ENCODE results near the gene PGA5. TPM values are rescaled to one million over a fixed set of nuclear protein-coding genes. Genes with fewer than 3 reads are reported as not detected.
A peak's percentile ranks its signal among the peaks of the same experiment; 100 is the strongest.

Gene PGA5
- total and polyA plus RNA-seq, 9 of the 15 experiments (the other 6 are each of a cell fraction or from before 2014, with no cell fraction given), result not detected

DNA sequence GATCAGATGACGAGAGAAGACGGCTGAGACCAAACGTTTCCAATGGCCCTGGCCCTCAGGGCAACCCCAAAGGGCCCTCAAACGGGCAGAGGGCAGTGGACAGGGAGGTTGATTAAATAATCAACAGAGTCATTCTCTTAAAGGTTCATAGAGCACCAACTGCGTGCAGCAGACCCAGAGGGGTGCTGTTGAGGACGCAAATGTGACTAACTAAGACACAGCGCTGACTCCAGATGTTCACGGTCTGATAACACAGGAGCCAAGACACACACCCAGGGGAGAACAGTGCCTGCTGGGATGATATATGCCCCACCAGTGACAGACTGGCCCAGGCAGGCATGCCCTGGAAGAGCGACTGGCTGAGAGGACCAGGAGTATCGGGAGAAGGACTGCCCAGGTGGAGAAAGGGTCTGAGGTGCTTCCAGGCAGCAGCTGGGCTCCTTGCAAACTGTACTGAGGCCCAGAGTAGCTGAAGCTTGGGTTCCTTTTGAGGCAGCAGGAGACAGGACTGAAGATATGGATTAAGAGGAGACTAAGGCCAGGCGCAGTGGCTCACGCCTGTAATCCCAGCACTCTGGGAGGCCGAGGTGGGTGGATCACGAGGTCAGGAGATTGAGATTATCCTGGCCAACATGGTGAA is 46.5 kb downstream of the PGA5 start (continued):
- TF ChIP-seq KLF6 (CRISPR knock-in tag; IDR thresholded peaks at IDR 0.05; ENCODE audit: borderline replicate concordance), result no peak
- no peak for TF ChIP-seq STAT5B (CRISPR knock-in tag; IDR thresholded peaks at IDR 0.05)
- TF ChIP-seq, protein P1, sequence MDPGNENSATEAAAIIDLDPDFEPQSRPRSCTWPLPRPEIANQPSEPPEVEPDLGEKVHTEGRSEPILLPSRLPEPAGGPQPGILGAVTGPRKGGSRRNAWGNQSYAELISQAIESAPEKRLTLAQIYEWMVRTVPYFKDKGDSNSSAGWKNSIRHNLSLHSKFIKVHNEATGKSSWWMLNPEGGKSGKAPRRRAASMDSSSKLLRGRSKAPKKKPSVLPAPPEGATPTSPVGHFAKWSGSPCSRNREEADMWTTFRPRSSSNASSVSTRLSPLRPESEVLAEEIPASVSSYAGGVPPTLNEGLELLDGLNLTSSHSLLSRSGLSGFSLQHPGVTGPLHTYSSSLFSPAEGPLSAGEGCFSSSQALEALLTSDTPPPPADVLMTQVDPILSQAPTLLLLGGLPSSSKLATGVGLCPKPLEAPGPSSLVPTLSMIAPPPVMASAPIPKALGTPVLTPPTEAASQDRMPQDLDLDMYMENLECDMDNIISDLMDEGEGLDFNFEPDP (CRISPR knock-in tag; IDR thresholded peaks at IDR 0.05), result no peak
- no peak for TF ChIP-seq GTF2A2 (tag; IDR thresholded peaks at IDR 0.05)
- TF ChIP-seq GATAD2B (IDR thresholded peaks at IDR 0.05; ENCODE audit: borderline replicate concordance), result 0 out of 2 replicates have a peak, but pooled peaks have one; percentile 59
- TF ChIP-seq KDM2B (CRISPR knock-in tag; IDR thresholded peaks at IDR 0.05), result no peak
- no peak for TF ChIP-seq SIRT6 (IDR thresholded peaks at IDR 0.05; ENCODE audit: low read depth, low read length)
- peak; percentile 86 for TF ChIP-seq RUNX1 (IDR thresholded peaks at IDR 0.05; ENCODE audit: low read depth)
- TF ChIP-seq HDAC8 (tag; IDR thresholded peaks at IDR 0.05), result no peak
- TF ChIP-seq HNRNPK (IDR thresholded peaks at IDR 0.05; ENCODE audit: low read depth, low read length, poor library complexity, severe bottlenecking), result no peak
- TF ChIP-seq ATF1 (CRISPR knock-in tag; IDR thresholded peaks at IDR 0.05), result no peak
- TF ChIP-seq ATF1 (tag; IDR thresholded peaks at IDR 0.05), result peak; percentile 63
- peak; percentile 64 to 71 for TF ChIP-seq NRF1 (conservative IDR thresholded peaks at IDR 0.05 in 1 of 2, IDR thresholded peaks at IDR 0.05 in 1 of 2)
- peak; percentile 95 for TF ChIP-seq GATA2 (CRISPR knock-in tag; IDR thresholded peaks at IDR 0.05)
- TF ChIP-seq ZNF431 (CRISPR knock-in tag; IDR thresholded peaks at IDR 0.05), result 0 out of 2 replicates have a peak, but pooled peaks have one; percentile 30
- peak; percentile 32 for TF ChIP-seq FOS (IDR thresholded peaks at IDR 0.05; ENCODE audit: extremely low read depth, insufficient read length)
- no peak for TF ChIP-seq U2AF1 (optimal IDR thresholded peaks at IDR 0.05; ENCODE audit: low read depth, low read length)
- TF ChIP-seq PBX2 (CRISPR knock-in tag; IDR thresholded peaks at IDR 0.05; ENCODE audit: low read depth), result peak; percentile 51
- peak; percentile 93 for TF ChIP-seq PBX2 (tag; conservative IDR thresholded peaks at IDR 0.05; ENCODE audit: low read depth)
- TF ChIP-seq E2F3 (CRISPR knock-in tag; IDR thresholded peaks at IDR 0.05), result 0 out of 2 replicates have a peak, but pooled peaks have one; percentile 22
- TF ChIP-seq NBN (IDR thresholded peaks at IDR 0.05; ENCODE audit: low read depth), result peak; percentile 74
- peak in 1 of 2 experiments; percentile 47; a peak in 2 of 4 replicates for TF ChIP-seq KDM1A (IDR thresholded peaks at IDR 0.05)
- 0 out of 2 replicates have a peak, but pooled peaks have one; percentile 37 for TF ChIP-seq MAFG (tag; conservative IDR thresholded peaks at IDR 0.05)
- TF ChIP-seq RBFOX2 (IDR thresholded peaks at IDR 0.05; ENCODE audit: low read depth, low read length), result peak; percentile 45
- peak; percentile 72; the same call in 1 of the 2 replicates for TF ChIP-seq CC2D1A (IDR thresholded peaks at IDR 0.05)
- TF ChIP-seq ATF3 (IDR thresholded peaks at IDR 0.05), result peak; percentile 59
- peak; percentile 57; the same call in 1 of the 2 replicates for TF ChIP-seq ATF3 (CRISPR knock-in tag; conservative IDR thresholded peaks at IDR 0.05)

All from K562 (cell line).